WTC11 (cell line): Measurements from ENCODE around the gene RGS9BP. TPM values are rescaled to one million over a fixed set of nuclear protein-coding genes. Genes with fewer than 3 reads are reported as not detected.
A peak's percentile ranks its signal among the peaks of the same experiment; 100 is the strongest.

Experiments used
- ATAC-seq: fragments of 200-7000 bp; cut with Tn5 transposase; 2 replicates; pipeline ENCODE4 v1.10.0; 2021; ENCODE audit warnings: mild to moderate bottlenecking, moderate library complexity
- CTCF ChIA-PET: fragments of 300-600 bp; sonication (Branson Sonifier 250); formaldehyde crosslinking; loops from one replicate; lab custom pipeline; 2021; ENCODE audit warnings: antibody characterized with exemption; lab: Charles Lee
- POLR2A ChIA-PET: fragments of 350-600 bp; sonication (Branson Sonifier 250); formaldehyde crosslinking; loops from one replicate; lab custom pipeline; 2021; ENCODE audit warnings: antibody characterized with exemption; lab: Charles Lee
- DNase-seq: peaks from one replicate; pipeline ENCODE4 v3.0.0; 2021; ENCODE audit warnings: low spot score
- H3K27ac Mint-ChIP-seq: 2 replicates; pipeline ENCODE4 v1.8.0; 2021; ENCODE audit warnings: mixed read lengths
- H3K27me3 Mint-ChIP-seq: 2 replicates; pipeline ENCODE4 v1.8.0; 2021; ENCODE audit warnings: low read depth, mild to moderate bottlenecking, moderate library complexity, mixed read lengths
- H3K36me3 Mint-ChIP-seq: 2 replicates; pipeline ENCODE4 v1.8.0; 2021; ENCODE audit warnings: mixed read lengths
- H3K4me1 Mint-ChIP-seq: 2 replicates; pipeline ENCODE4 v1.8.0; 2022; ENCODE audit warnings: mixed read lengths
- H3K4me3 Mint-ChIP-seq: 2 replicates; pipeline ENCODE4 v1.8.0; 2021; ENCODE audit warnings: mild to moderate bottlenecking, moderate library complexity, mixed read lengths
- H3K9me3 Mint-ChIP-seq: 2 replicates; pipeline ENCODE4 v1.8.0; 2021; ENCODE audit warnings: mixed read lengths
- EMX1 ChIP-seq: fragments of 250-450 bp; sonication (Bioruptor Pico); IDR thresholded peaks from 2 replicates; pipeline ENCODE4 v1.8.0; 2021; ENCODE audit warnings: mild to moderate bottlenecking
- ESRRA ChIP-seq: sonication (generic); formaldehyde crosslinking; IDR thresholded peaks from 2 replicates; pipeline ENCODE4 v1.8.1; 2022; ENCODE audit warnings: mild to moderate bottlenecking, missing genetic modification reagents, borderline replicate concordance
- GABPB1 ChIP-seq: sonication (generic); formaldehyde crosslinking; IDR thresholded peaks from 2 replicates; pipeline ENCODE4 v1.8.1; 2023; ENCODE audit warnings: mild to moderate bottlenecking, missing genetic modification reagents
- HMGA2 ChIP-seq: fragments of 250-450 bp; sonication (Bioruptor Pico); IDR thresholded peaks from 2 replicates; pipeline ENCODE4 v1.4.0; 2021; ENCODE audit warnings: mild to moderate bottlenecking, moderate library complexity
- NFYB ChIP-seq: sonication (generic); formaldehyde crosslinking; conservative IDR thresholded peaks from 2 replicates; pipeline ENCODE4 v1.8.0; 2022; ENCODE audit warnings: low read depth, missing genetic modification reagents
- NR3C1 ChIP-seq: sonication (generic); formaldehyde crosslinking; conservative IDR thresholded peaks from 2 replicates; pipeline ENCODE4 v1.8.1; 2023; ENCODE audit warnings: low read depth, mild to moderate bottlenecking, missing genetic modification reagents
- SMAD4 ChIP-seq: sonication (generic); formaldehyde crosslinking; IDR thresholded peaks from 2 replicates; pipeline ENCODE4 v1.8.0; 2022; ENCODE audit warnings: mild to moderate bottlenecking, missing genetic modification reagents
- ZNF138 ChIP-seq: sonication (generic); formaldehyde crosslinking; conservative IDR thresholded peaks from 2 replicates; pipeline ENCODE4 v1.8.1; 2022; ENCODE audit warnings: mild to moderate bottlenecking, moderate library complexity, missing genetic modification reagents
- ZNF219 ChIP-seq: sonication (generic); formaldehyde crosslinking; IDR thresholded peaks from 2 replicates; pipeline ENCODE4 v1.8.0; 2023; ENCODE audit warnings: missing genetic modification reagents, mild to moderate bottlenecking, borderline replicate concordance
- total RNA-seq: library from RNA; stranded (reverse); gene quantifications from 3 replicates; pipeline ENCODE4 v1.2.3, GENCODE V29; 2021
- TF ChIP-seq, protein P1 (sequence below): sonication (generic); formaldehyde crosslinking; IDR thresholded peaks from 2 replicates; pipeline ENCODE4 v1.8.0; 2022; ENCODE audit warnings: missing genetic modification reagents
- TF ChIP-seq, protein P2 (sequence below): fragments of 250-450 bp; sonication (Bioruptor Pico); IDR thresholded peaks from 2 replicates; pipeline ENCODE4 v1.9.0; 2021; ENCODE audit warnings: mild to moderate bottlenecking, borderline replicate concordance
- TF ChIP-seq, protein P3 (sequence below): sonication (generic); formaldehyde crosslinking; IDR thresholded peaks from 2 replicates; pipeline ENCODE4 v1.8.0; 2023; ENCODE audit warnings: missing genetic modification reagents
- TF ChIP-seq, protein P4 (sequence below): sonication (generic); formaldehyde crosslinking; IDR thresholded peaks from 2 replicates; pipeline ENCODE4 v1.8.1; 2023; ENCODE audit warnings: mild to moderate bottlenecking, missing genetic modification reagents
- TF ChIP-seq, protein P5 (sequence below): fragments of 250-450 bp; sonication (Bioruptor Pico); IDR thresholded peaks from 2 replicates; pipeline ENCODE4 v1.8.0; 2021; ENCODE audit warnings: mild to moderate bottlenecking

RGS9BP gene
- total RNA-seq, 1 experiment from 2014 or later = 0.24 TPM

DNA sequence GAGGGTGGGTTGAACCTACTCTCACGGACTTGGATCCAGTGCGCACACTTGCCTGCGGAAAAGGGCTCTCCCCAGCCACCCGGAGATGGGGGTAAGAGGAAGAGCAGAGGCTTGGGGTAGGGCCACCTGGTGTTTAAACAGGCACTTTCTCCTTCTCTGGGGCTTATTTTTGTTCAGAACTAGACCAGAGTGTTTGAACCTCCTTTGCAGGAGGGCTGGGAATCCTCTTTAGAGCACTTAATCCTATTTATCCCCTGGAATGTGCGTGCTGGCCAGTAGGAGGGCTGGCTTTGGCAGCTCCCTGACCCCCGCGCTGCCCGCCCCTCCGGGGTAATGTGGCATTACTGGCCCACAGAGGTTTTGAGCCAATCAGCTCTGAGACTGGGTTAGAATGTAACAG, 2.0 kb downstream of the RGS9BP start:
- Mint-ChIP-seq H3K36me3 (no peaks in the 10 kb centered on the region; the same call in 1 of the 2 replicates), H3K27ac (no peak overlapping the region), H3K9me3 (no peaks in the 10 kb centered on the region)
- ChIA-PET POLR2A (interaction anchor here (0.7 kb wide), 1 partner anchor 8 kb away, joined by 3 read pairs; no protein-coding TSS in a partner anchor), CTCF (interaction anchor here (0.5 to 3.9 kb wide), 6 partner anchors 13 to 141 kb away, joined by 3 to 15 read pairs (median 4); partner anchors contain the start of gene NUDT19)
- no peak for ATAC-seq
- TF ChIP-seq, protein P1, sequence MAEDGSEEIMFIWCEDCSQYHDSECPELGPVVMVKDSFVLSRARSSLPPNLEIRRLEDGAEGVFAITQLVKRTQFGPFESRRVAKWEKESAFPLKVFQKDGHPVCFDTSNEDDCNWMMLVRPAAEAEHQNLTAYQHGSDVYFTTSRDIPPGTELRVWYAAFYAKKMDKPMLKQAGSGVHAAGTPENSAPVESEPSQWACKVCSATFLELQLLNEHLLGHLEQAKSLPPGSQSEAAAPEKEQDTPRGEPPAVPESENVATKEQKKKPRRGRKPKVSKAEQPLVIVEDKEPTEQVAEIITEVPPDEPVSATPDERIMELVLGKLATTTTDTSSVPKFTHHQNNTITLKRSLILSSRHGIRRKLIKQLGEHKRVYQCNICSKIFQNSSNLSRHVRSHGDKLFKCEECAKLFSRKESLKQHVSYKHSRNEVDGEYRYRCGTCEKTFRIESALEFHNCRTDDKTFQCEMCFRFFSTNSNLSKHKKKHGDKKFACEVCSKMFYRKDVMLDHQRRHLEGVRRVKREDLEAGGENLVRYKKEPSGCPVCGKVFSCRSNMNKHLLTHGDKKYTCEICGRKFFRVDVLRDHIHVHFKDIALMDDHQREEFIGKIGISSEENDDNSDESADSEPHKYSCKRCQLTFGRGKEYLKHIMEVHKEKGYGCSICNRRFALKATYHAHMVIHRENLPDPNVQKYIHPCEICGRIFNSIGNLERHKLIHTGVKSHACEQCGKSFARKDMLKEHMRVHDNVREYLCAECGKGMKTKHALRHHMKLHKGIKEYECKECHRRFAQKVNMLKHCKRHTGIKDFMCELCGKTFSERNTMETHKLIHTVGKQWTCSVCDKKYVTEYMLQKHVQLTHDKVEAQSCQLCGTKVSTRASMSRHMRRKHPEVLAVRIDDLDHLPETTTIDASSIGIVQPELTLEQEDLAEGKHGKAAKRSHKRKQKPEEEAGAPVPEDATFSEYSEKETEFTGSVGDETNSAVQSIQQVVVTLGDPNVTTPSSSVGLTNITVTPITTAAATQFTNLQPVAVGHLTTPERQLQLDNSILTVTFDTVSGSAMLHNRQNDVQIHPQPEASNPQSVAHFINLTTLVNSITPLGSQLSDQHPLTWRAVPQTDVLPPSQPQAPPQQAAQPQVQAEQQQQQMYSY = no peak
- TF ChIP-seq SMAD4 (CRISPR knock-in tag) (no peak), HMGA2 (CRISPR knock-in tag) (no peak), ZNF219 (no peak), NR3C1 (CRISPR knock-in tag) (no peak), GABPB1 (CRISPR knock-in tag) (no peak), NFYB (CRISPR knock-in tag) (no peak), ZNF138 (no peak), ESRRA (CRISPR knock-in tag) (no peak), EMX1 (CRISPR knock-in tag) (no peak)
- TF ChIP-seq, protein P2, sequence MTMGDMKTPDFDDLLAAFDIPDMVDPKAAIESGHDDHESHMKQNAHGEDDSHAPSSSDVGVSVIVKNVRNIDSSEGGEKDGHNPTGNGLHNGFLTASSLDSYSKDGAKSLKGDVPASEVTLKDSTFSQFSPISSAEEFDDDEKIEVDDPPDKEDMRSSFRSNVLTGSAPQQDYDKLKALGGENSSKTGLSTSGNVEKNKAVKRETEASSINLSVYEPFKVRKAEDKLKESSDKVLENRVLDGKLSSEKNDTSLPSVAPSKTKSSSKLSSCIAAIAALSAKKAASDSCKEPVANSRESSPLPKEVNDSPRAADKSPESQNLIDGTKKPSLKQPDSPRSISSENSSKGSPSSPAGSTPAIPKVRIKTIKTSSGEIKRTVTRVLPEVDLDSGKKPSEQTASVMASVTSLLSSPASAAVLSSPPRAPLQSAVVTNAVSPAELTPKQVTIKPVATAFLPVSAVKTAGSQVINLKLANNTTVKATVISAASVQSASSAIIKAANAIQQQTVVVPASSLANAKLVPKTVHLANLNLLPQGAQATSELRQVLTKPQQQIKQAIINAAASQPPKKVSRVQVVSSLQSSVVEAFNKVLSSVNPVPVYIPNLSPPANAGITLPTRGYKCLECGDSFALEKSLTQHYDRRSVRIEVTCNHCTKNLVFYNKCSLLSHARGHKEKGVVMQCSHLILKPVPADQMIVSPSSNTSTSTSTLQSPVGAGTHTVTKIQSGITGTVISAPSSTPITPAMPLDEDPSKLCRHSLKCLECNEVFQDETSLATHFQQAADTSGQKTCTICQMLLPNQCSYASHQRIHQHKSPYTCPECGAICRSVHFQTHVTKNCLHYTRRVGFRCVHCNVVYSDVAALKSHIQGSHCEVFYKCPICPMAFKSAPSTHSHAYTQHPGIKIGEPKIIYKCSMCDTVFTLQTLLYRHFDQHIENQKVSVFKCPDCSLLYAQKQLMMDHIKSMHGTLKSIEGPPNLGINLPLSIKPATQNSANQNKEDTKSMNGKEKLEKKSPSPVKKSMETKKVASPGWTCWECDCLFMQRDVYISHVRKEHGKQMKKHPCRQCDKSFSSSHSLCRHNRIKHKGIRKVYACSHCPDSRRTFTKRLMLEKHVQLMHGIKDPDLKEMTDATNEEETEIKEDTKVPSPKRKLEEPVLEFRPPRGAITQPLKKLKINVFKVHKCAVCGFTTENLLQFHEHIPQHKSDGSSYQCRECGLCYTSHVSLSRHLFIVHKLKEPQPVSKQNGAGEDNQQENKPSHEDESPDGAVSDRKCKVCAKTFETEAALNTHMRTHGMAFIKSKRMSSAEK (CRISPR knock-in tag) = no peak
- TF ChIP-seq, protein P3, sequence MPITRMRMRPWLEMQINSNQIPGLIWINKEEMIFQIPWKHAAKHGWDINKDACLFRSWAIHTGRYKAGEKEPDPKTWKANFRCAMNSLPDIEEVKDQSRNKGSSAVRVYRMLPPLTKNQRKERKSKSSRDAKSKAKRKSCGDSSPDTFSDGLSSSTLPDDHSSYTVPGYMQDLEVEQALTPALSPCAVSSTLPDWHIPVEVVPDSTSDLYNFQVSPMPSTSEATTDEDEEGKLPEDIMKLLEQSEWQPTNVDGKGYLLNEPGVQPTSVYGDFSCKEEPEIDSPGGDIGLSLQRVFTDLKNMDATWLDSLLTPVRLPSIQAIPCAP (CRISPR knock-in tag) = no peak
- TF ChIP-seq, protein P4, sequence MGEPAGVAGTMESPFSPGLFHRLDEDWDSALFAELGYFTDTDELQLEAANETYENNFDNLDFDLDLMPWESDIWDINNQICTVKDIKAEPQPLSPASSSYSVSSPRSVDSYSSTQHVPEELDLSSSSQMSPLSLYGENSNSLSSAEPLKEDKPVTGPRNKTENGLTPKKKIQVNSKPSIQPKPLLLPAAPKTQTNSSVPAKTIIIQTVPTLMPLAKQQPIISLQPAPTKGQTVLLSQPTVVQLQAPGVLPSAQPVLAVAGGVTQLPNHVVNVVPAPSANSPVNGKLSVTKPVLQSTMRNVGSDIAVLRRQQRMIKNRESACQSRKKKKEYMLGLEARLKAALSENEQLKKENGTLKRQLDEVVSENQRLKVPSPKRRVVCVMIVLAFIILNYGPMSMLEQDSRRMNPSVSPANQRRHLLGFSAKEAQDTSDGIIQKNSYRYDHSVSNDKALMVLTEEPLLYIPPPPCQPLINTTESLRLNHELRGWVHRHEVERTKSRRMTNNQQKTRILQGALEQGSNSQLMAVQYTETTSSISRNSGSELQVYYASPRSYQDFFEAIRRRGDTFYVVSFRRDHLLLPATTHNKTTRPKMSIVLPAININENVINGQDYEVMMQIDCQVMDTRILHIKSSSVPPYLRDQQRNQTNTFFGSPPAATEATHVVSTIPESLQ (CRISPR knock-in tag) = no peak
- TF ChIP-seq, protein P5, sequence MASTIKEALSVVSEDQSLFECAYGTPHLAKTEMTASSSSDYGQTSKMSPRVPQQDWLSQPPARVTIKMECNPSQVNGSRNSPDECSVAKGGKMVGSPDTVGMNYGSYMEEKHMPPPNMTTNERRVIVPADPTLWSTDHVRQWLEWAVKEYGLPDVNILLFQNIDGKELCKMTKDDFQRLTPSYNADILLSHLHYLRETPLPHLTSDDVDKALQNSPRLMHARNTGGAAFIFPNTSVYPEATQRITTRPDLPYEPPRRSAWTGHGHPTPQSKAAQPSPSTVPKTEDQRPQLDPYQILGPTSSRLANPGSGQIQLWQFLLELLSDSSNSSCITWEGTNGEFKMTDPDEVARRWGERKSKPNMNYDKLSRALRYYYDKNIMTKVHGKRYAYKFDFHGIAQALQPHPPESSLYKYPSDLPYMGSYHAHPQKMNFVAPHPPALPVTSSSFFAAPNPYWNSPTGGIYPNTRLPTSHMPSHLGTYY = no peak
- TF ChIP-seq, all 79 proteins: peak for 0
- peak overlapping the region; percentile 52 for H3K4me3 Mint-ChIP-seq
- peaks cover 41% of the 10 kb centered on the region for H3K27me3 Mint-ChIP-seq
- peak; percentile 30 for DNase-seq
- H3K4me1 Mint-ChIP-seq = peaks cover 23% of the 10 kb centered on the region
